ENCODE data around the gene TCTN1.
"Not testable (repeated sequence)": the region's sequence is repeated elsewhere in the genome, so short reads cannot be mapped to it uniquely, and the experiment has no call there.

Gene TCTN1

DNA sequence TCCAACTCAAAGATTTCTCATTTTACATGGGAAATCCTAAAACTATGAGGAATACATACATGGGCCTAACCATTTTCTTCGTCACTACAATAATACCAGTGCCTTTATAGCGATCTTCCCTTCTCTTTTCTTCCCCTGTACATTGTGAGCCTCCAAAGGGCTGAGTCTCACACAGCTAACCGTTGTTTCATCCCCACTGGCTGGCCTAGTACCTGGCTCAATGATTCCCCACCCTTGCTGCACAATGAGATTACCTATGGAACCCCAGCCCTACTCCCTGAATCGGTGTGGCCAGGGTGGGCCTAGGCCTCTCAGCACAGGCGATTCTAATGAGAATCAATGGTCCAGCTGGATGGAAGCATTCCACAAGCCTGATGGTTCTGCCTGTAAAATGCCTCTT is 46.9 kb upstream of the TCTN1 start:
- Histone ChIP-seq H2AK5ac (ENCODE audit: low read depth, low read length) (no peak overlapping the region), H3K36me3 (replicated peaks in 1 of 2; ENCODE audit: control insufficient read depth in 2 of 2, insufficient read depth in 2 of 2, low read length in 2 of 2) (no peaks in the 10 kb centered on the region), H3K18ac (ENCODE audit: low read length) (no peak overlapping the region), H3K4me3 (ENCODE audit: low read length in 2 of 2) (no peak overlapping the region), H2AFZ (ENCODE audit: low read length) (no peak overlapping the region), H4K8ac (ENCODE audit: low read depth, low read length) (no peak overlapping the region), H2BK15ac (ENCODE audit: low read length) (no peak overlapping the region), H3K23ac (ENCODE audit: low read depth, low read length, poor library complexity) (no peak overlapping the region), H3K14ac (ENCODE audit: low read length) (no peak overlapping the region), H3K4me2 (ENCODE audit: insufficient read depth, low read length, poor library complexity, severe bottlenecking) (no peak overlapping the region), H3K27me3 (ENCODE audit: control insufficient read depth in 3 of 3, insufficient read depth in 3 of 3, low read depth in 1 of 3, low read length in 3 of 3) (no peaks in the 10 kb centered on the region), H3K9me3 (replicated peaks in 1 of 2; ENCODE audit: control insufficient read depth in 2 of 2, insufficient read depth in 1 of 2, low read depth in 1 of 2, low read length in 2 of 2) (peaks cover 6 to 11% of the 10 kb centered on the region in 2 donors), H2BK5ac (ENCODE audit: low read length) (no peak overlapping the region), H3K4me1 (ENCODE audit: control insufficient read depth in 2 of 2, insufficient read depth in 1 of 2, low read depth in 1 of 2, low read length in 2 of 2) (peaks cover 2% of the 10 kb centered on the region in 2 donors), H3K9ac (ENCODE audit: low read depth, low read length, poor library complexity) (no peak overlapping the region), H2BK120ac (ENCODE audit: low read depth, low read length) (no peak overlapping the region), H3K4ac (ENCODE audit: low read length) (no peak overlapping the region), H2BK12ac (ENCODE audit: low read length) (no peak overlapping the region), H3K27ac (replicated peaks; ENCODE audit: low read length) (no peak overlapping the region), H4K91ac (ENCODE audit: low read depth, low read length, poor library complexity) (no peak overlapping the region), H3K79me1 (ENCODE audit: low read depth, low read length) (no peaks in the 10 kb centered on the region)
- WGBS, 2 donors (ENCODE audit: extremely low coverage in 2 of 2, insufficient read length in 2 of 2, insufficient replicate concordance in 1 of 2) = no CpG with 5 or more reads among the region's 5 CpGs
- DNase-seq (ENCODE audit: low spot score) = no peak

DNA sequence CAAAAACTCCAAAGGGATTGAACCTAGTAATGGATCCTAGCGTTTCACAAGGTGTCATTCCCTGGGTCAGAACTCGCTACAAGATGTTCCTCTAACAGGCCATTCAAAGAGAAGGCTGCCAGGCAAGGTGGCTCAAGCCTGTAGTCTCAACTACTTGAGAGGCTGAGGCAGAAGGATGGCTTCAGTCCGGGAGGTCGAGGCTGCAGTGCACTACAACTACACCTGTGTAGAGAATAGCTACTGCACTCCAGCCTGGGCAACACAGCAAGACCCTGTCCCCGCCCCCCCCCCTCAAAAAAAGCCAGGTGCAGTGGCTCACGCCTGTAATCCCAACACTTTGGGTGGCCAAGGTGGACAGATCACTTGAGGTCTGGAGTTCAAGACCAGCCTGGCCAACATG is 45.2 kb upstream of the TCTN1 start:
- no peak overlapping the region for H3K4me2 ChIP-seq (ENCODE audit: insufficient read depth, low read length, poor library complexity, severe bottlenecking)
- no peak overlapping the region for H3K9ac ChIP-seq (ENCODE audit: low read depth, low read length, poor library complexity)
- H2BK120ac ChIP-seq (ENCODE audit: low read depth, low read length) = no peak overlapping the region
- WGBS, 2 donors (ENCODE audit: extremely low coverage in 2 of 2, insufficient read length in 2 of 2, insufficient replicate concordance in 1 of 2) = no CpG with 5 or more reads among the region's 6 CpGs
- H3K14ac ChIP-seq (ENCODE audit: low read length) = no peak overlapping the region
- H3K18ac ChIP-seq (ENCODE audit: low read length) = no peak overlapping the region
- H3K23ac ChIP-seq (ENCODE audit: low read depth, low read length, poor library complexity) = no peak overlapping the region
- H3K79me1 ChIP-seq (ENCODE audit: low read depth, low read length) = no peaks in the 10 kb centered on the region
- H3K27me3 ChIP-seq (ENCODE audit: control insufficient read depth in 3 of 3, insufficient read depth in 3 of 3, low read depth in 1 of 3, low read length in 3 of 3) = no peaks in the 10 kb centered on the region
- no peak overlapping the region for H4K91ac ChIP-seq (ENCODE audit: low read depth, low read length, poor library complexity)
- no peak overlapping the region for H2BK12ac ChIP-seq (ENCODE audit: low read length)
- H3K4ac ChIP-seq (ENCODE audit: low read length) = no peak overlapping the region
- no peak overlapping the region for H2AFZ ChIP-seq (ENCODE audit: low read length)
- peaks cover 2% of the 10 kb centered on the region in 2 donors for H3K4me1 ChIP-seq (ENCODE audit: control insufficient read depth in 2 of 2, insufficient read depth in 1 of 2, low read depth in 1 of 2, low read length in 2 of 2)
- no peaks in the 10 kb centered on the region for H3K36me3 ChIP-seq (replicated peaks in 1 of 2; ENCODE audit: control insufficient read depth in 2 of 2, insufficient read depth in 2 of 2, low read length in 2 of 2)
- no peak overlapping the region for H2BK5ac ChIP-seq (ENCODE audit: low read length)
- no peak overlapping the region for H2AK5ac ChIP-seq (ENCODE audit: low read depth, low read length)
- H3K27ac ChIP-seq (replicated peaks; ENCODE audit: low read length) = no peak overlapping the region
- no peak overlapping the region for H4K8ac ChIP-seq (ENCODE audit: low read depth, low read length)
- H3K9me3 ChIP-seq (replicated peaks in 1 of 2; ENCODE audit: control insufficient read depth in 2 of 2, insufficient read depth in 1 of 2, low read depth in 1 of 2, low read length in 2 of 2) = peaks cover 7 to 11% of the 10 kb centered on the region in 2 donors
- DNase-seq (ENCODE audit: low spot score) = no peak
- no peak overlapping the region for H2BK15ac ChIP-seq (ENCODE audit: low read length)
- H3K4me3 ChIP-seq (ENCODE audit: low read length in 2 of 2) = no peak overlapping the region

GRCh38 chr12:110569838-110570237 is 44.1 kb upstream of the TCTN1 start:
- H3K9me3 ChIP-seq (replicated peaks in 1 of 2; ENCODE audit: control insufficient read depth in 2 of 2, insufficient read depth in 1 of 2, low read depth in 1 of 2, low read length in 2 of 2) = peaks cover 7 to 11% of the 10 kb centered on the region in 2 donors
- not testable (repeated sequence) for H2BK12ac ChIP-seq (ENCODE audit: low read length); H3K4ac ChIP-seq (ENCODE audit: low read length); H4K8ac ChIP-seq (ENCODE audit: low read depth, low read length); H2AK5ac ChIP-seq (ENCODE audit: low read depth, low read length); H3K4me3 ChIP-seq (ENCODE audit: low read length in 2 of 2); H2BK120ac ChIP-seq (ENCODE audit: low read depth, low read length); H3K9ac ChIP-seq (ENCODE audit: low read depth, low read length, poor library complexity); H3K27me3 ChIP-seq (ENCODE audit: control insufficient read depth in 3 of 3, insufficient read depth in 3 of 3, low read depth in 1 of 3, low read length in 3 of 3); DNase-seq (ENCODE audit: low spot score); H3K4me2 ChIP-seq (ENCODE audit: insufficient read depth, low read length, poor library complexity, severe bottlenecking); H3K14ac ChIP-seq (ENCODE audit: low read length); H3K4me1 ChIP-seq (ENCODE audit: control insufficient read depth in 2 of 2, insufficient read depth in 1 of 2, low read depth in 1 of 2, low read length in 2 of 2); H2AFZ ChIP-seq (ENCODE audit: low read length); H2BK5ac ChIP-seq (ENCODE audit: low read length); H3K23ac ChIP-seq (ENCODE audit: low read depth, low read length, poor library complexity); H3K36me3 ChIP-seq (replicated peaks in 1 of 2; ENCODE audit: control insufficient read depth in 2 of 2, insufficient read depth in 2 of 2, low read length in 2 of 2); H3K18ac ChIP-seq (ENCODE audit: low read length); H3K79me1 ChIP-seq (ENCODE audit: low read depth, low read length); H4K91ac ChIP-seq (ENCODE audit: low read depth, low read length, poor library complexity); H2BK15ac ChIP-seq (ENCODE audit: low read length); H3K27ac ChIP-seq (replicated peaks; ENCODE audit: low read length)
- no CpG with 5 or more reads among the region's 2 CpGs for WGBS, 2 donors (ENCODE audit: extremely low coverage in 2 of 2, insufficient read length in 2 of 2, insufficient replicate concordance in 1 of 2)

GRCh38 chr12:110570798-110571197 is 43.1 kb upstream of the TCTN1 start:
- H3K4me1 ChIP-seq (ENCODE audit: control insufficient read depth in 2 of 2, insufficient read depth in 1 of 2, low read depth in 1 of 2, low read length in 2 of 2); DNase-seq (ENCODE audit: low spot score): not testable (repeated sequence)

More at GRCh38 chr12:110570798-110571197, 43.1 kb upstream of the TCTN1 start:
- not testable (repeated sequence) for H3K79me1 ChIP-seq (ENCODE audit: low read depth, low read length); H2BK15ac ChIP-seq (ENCODE audit: low read length); H3K4ac ChIP-seq (ENCODE audit: low read length); H3K4me2 ChIP-seq (ENCODE audit: insufficient read depth, low read length, poor library complexity, severe bottlenecking); H3K27me3 ChIP-seq (ENCODE audit: control insufficient read depth in 3 of 3, insufficient read depth in 3 of 3, low read depth in 1 of 3, low read length in 3 of 3); H3K27ac ChIP-seq (replicated peaks; ENCODE audit: low read length); H4K8ac ChIP-seq (ENCODE audit: low read depth, low read length); H3K23ac ChIP-seq (ENCODE audit: low read depth, low read length, poor library complexity); H2AK5ac ChIP-seq (ENCODE audit: low read depth, low read length); H2BK120ac ChIP-seq (ENCODE audit: low read depth, low read length); H3K36me3 ChIP-seq (replicated peaks in 1 of 2; ENCODE audit: control insufficient read depth in 2 of 2, insufficient read depth in 2 of 2, low read length in 2 of 2); H3K14ac ChIP-seq (ENCODE audit: low read length); H2BK12ac ChIP-seq (ENCODE audit: low read length); H3K18ac ChIP-seq (ENCODE audit: low read length); H4K91ac ChIP-seq (ENCODE audit: low read depth, low read length, poor library complexity); H2AFZ ChIP-seq (ENCODE audit: low read length); H3K4me3 ChIP-seq (ENCODE audit: low read length in 2 of 2); H2BK5ac ChIP-seq (ENCODE audit: low read length); H3K9ac ChIP-seq (ENCODE audit: low read depth, low read length, poor library complexity)
- no CpG with 5 or more reads among the region's 16 CpGs for WGBS, 2 donors (ENCODE audit: extremely low coverage in 2 of 2, insufficient read length in 2 of 2, insufficient replicate concordance in 1 of 2)
- H3K9me3 ChIP-seq (replicated peaks in 1 of 2; ENCODE audit: control insufficient read depth in 2 of 2, insufficient read depth in 1 of 2, low read depth in 1 of 2, low read length in 2 of 2) = peaks cover 7 to 11% of the 10 kb centered on the region in 2 donors

Data from neuronal stem cell (in vitro differentiated cells).